SKM-1 (cell line): Measurements from ENCODE around the gene BCL6.
A peak's percentile ranks its signal among the peaks of the same experiment; 100 is the strongest.
"Not testable (repeated sequence)": the region's sequence is repeated elsewhere in the genome, so short reads cannot be mapped to it uniquely, and the experiment has no call there.

Experiments
- DNase-seq: peaks from one replicate; lab custom pipeline; 2025; ENCODE audit not compliant: unreplicated experiment; lab: John Stamatoyannopoulos, UW

BCL6 gene

GRCh38 chr3:187717572-187717971, 27.7 kb downstream of the BCL6 start:
- no peak for DNase-seq

- DNase-seq = peak; percentile 78
These were observed 30.8 kb downstream of the BCL6 start for GRCh38 chr3:187714404-187714979.

GRCh38 chr3:187713504-187713903, 31.8 kb downstream of the BCL6 start:
- DNase-seq = no peak

- DNase-seq = no peak
These were observed 36.1 kb downstream of the BCL6 start for GRCh38 chr3:187709155-187709554.

- no peak for DNase-seq
These were observed 36.6 kb downstream of the BCL6 start for GRCh38 chr3:187708696-187709095.

- DNase-seq = peak; percentile 44
These were observed 38.3 kb downstream of the BCL6 start for GRCh38 chr3:187706971-187707370.

GRCh38 chr3:187705164-187705563, 40.1 kb downstream of the BCL6 start:
- no peak for DNase-seq

GRCh38 chr3:187702507-187703033, 42.7 kb downstream of the BCL6 start, which contains the start of gene RTP2:
Gene RTP2, minus strand, starts transcription at chr3:187702557. Its CDS starts 429 bp downstream, at chr3:187702128.
- DNase-seq = no peak

GRCh38 chr3:187700249-187700648, 45.0 kb downstream of the BCL6 start:
- no peak for DNase-seq

GRCh38 chr3:187698499-187699399, 46.5 kb downstream of the BCL6 start:
- no peak for DNase-seq

GRCh38 chr3:187696021-187696420, 49.2 kb downstream of the BCL6 start:
- DNase-seq = no peak

GRCh38 chr3:187695449-187695848, 49.8 kb downstream of the BCL6 start:
- no peak for DNase-seq

- no peak for DNase-seq
These were observed 50.5 kb downstream of the BCL6 start for GRCh38 chr3:187694801-187695200.

GRCh38 chr3:187693431-187693830, 51.8 kb downstream of the BCL6 start:
- DNase-seq = no peak

- DNase-seq = no peak
These were observed 55.3 kb downstream of the BCL6 start for GRCh38 chr3:187689984-187690383.

GRCh38 chr3:187686621-187687273, 58.5 kb downstream of the BCL6 start:
- no peak for DNase-seq

GRCh38 chr3:187685948-187686347, 59.3 kb downstream of the BCL6 start:
- no peak for DNase-seq

GRCh38 chr3:187684880-187685279, 60.4 kb downstream of the BCL6 start:
- no peak for DNase-seq

GRCh38 chr3:187684444-187684843, 60.8 kb downstream of the BCL6 start:
- no peak for DNase-seq

GRCh38 chr3:187681756-187682155, 63.5 kb downstream of the BCL6 start:
- DNase-seq = not testable (repeated sequence)

- peak; percentile 46 for DNase-seq
These were observed 65.5 kb downstream of the BCL6 start for GRCh38 chr3:187679638-187680396.
